ENCODE results near the gene DLGAP1.
"Not testable (repeated sequence)": the region's sequence is repeated elsewhere in the genome, so short reads cannot be mapped to it uniquely, and the experiment has no call there.

Gene DLGAP1

DNA sequence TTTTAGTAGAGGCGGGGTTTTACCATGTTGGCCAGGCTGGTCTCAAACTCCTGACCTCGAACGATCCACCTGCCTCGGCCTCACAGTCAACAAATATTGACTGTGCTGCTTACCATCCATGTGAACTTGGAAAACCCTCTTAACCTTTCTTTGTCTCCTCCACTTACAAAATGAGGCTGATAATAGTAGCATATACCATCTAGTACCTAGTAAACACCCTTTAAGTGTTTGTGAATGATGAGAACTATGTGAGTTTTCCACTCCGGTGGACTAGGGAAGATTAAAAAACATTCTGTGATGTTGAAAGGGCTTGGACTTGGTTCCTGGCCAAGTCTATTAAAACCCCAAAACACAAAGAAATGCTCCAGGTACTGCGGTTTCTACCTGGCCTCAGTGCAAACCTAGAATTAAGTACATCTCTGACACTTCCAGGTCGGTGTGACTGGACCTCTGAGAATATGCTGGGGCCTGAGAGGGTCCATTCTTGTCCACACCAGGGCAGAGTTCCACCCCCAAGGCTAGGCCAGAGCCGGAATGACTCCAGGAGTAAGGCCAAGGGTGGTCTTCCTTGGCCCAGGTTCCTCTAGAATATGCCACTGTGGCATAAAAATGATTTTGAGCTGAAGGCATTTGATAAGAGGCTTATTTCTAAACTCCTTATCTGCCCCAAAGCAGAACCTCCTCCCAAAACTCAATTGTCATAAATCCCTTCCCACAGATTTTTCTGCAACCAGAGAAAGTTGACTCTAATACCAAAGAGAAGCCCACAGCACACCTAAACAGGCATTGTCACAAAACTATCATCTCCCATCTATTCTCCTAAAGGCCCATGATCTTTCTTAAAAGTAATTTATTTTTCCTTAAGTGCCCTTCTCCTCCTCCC lies 787.6 kb downstream of the DLGAP1 start:
- no peak for DNase-seq

DNA sequence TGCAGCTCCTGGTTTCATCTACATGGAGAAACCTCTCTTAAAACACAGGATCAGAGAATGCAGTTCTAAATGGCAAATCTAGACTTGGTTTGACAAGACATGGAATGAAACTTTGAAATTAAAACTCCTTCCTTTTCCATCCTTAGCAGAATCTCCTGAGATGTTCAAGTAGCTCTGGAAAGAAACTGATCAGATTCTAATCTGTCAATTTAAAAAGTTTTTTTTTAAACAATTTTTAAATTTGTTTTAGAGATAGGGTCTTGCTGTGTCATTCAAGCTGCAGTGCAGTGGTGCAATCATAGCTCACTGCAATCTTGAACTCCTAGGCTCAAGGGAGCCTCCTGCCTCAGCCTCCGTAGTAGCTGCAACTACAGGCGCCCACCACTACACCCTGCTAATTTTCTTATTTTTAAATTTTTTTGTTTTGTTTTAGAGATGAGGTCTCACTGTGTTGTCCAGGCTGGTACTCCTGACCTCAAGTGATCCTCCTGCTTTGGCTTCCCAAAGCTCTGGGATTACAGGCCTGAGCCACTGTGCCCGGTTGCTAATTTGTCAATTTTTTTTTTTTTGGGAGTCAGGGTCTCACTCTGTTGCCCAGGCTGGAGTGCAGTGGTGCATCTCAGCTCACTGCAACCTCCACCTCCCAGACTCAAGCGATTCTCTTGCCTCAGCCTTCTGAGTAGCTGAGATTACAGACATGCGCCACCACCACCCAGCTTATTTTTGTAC lies 788.4 kb downstream of the DLGAP1 start:
- no peak for DNase-seq

DNA sequence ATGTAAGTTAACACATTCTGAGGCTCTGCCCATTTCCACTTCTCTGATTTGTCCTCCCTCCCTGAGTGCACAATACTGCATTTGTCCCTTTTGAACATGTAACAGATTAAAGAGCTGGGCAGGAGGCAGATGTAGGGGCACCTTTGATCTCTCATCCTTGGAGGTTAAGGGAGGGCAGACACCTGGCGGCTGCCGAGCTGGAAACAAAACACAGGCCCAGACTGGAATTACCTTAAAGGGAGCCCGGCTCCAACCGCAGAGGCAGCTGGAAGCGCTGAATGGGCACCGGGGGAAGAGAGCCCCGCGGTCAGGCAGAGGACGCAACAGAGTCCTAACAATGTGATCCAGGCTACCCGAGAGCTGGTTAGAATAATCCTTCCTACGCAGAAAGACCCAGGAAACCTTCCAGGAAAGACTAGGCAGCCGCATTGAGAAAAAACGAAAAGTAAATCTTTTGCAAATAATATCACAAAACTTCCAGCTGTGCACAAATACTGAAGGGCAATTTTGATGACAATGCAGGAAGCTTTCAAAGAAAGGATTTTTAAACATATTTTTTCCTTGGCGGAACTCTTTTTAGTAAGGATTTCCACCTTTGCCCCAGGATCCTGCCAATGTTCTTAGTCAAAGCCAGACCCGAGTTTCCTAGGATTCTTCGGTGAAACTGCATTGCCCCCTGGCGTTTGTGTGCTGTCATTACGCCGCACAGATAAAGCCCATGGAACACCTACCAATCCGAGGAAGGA lies 789.2 kb downstream of the DLGAP1 start:
- peak; percentile 75 for DNase-seq

DNA sequence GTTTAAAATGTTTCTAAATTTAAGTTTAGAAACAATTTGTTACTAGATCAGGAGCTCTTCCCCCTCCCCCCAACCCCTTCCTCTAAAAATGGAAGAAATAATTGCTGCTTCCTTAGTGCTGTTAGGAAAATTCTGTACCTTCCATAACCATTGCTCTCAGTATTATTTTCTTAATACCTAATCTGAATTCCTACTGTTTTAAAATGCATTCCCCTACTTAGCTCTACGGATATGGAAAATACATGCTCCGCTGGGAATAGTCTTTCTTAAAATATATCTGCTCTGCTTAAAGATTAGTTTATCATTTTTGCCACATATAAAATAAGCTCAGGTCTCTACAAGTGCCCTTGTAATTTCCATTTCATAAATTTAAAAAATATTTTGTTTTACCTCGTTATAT lies 789.9 kb downstream of the DLGAP1 start:
- no peak for DNase-seq

DNA sequence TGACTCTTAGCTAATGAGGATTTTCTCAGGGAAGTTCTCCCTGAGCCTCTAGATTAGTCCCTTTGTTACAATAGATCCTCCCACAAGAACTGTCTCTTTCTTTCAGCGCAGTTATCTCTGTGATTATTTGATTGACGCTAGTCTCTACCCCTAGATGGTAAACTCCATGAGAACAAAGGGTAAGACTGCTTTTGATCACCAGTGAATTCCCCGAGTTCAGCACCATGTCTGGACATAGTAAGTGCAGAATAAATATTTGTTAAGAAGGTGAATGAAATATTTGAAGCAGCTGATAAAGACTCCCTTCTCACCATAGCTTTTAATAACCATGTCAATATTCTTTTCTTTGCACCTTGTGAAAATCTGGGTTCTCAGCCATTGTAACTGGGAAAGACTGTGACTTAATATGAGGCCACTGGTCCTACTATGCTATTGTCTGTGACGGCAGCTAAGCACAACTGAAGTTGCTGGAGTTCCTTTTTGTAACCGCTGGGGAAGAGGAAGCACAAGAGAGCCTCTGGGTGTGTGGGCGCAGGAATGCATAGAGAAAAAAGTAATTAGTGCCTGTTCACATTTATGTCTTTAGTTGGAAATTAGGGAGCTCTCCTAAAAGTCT lies 790.4 kb downstream of the DLGAP1 start:
- DNase-seq = no peak

DNA sequence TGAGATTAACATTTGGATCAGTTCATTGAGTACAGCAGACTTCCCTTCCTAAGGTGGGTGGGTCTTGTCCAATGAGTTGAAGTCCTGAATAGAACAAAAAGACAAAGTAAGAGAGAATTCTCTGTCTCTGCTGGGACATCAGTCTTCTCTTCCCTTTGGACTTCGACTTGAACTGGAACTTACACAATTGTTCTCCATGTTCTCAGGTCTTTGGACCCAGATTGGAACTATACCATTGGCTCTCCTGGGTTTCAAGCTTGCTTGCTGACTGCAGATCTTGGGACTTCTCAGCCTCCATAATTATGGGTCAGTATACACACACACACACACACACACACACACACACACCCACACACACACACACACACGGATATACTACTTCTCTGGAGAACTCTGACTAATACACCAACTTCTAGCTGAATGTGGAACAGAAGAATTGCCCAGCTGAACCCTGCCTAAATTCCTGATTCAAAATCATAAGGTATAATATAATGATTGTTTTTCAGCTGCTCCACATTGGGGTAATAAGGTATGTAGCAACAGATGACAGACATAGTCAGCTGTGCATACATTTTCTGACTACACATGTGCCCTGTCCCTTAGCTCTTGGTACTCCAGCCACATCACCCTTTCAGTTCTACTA lies 791.1 kb downstream of the DLGAP1 start:
- DNase-seq = no peak

DNA sequence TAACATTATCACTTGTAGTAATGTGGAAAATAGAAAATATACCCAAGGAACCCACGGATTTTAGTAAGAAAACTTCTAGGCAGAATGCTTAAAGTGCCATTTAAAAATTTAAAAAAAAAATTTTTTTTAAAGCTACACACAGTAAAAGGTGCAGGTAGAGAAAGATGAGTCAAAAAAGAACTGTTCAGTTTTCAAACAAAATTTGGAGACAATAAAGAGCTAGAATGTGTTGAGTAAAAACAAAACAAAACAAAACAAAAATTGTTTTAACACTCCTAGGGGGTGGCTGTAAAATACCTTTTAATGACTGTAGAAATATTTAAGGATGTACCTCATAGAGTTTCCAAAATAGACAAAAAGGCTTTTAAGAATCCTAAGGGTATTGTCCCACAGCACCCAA lies 793.1 kb downstream of the DLGAP1 start:
- no peak for DNase-seq

DNA sequence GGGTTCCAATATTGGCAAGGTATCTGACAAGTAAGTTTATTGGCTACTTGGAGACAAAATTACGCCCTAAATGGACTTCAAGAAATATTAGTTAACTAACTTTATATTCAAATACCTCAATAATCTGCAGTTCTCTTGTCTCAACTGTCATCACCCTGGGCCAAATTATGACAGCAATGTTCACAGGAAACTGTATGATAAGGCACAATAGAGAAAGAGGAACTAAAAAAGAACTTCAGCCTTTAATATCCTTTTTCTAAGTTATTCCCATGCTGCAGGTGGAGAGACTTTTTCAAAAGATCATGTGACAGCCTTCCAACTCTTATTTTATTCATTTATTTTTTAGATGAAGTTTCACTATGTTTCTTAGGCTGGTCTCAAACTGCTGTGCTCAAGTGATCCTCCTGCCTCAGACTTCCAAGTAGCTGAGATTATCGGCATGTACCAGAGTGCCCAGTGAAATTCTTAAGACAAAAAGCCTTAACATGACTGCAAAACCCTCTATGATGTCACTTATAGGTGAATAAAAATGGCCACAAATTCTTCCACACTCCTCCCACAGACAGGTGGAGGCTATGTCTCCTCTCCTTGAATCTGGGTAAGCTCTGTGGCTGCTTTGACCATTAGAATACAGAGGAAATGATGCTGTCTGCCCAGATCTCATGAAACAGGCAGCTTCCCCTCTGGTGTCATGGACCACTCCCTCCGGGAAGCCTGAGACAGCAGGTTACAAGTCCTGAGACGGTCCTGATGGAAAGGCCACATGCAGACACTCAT lies 794.2 kb downstream of the DLGAP1 start:
- no peak for DNase-seq

DNA sequence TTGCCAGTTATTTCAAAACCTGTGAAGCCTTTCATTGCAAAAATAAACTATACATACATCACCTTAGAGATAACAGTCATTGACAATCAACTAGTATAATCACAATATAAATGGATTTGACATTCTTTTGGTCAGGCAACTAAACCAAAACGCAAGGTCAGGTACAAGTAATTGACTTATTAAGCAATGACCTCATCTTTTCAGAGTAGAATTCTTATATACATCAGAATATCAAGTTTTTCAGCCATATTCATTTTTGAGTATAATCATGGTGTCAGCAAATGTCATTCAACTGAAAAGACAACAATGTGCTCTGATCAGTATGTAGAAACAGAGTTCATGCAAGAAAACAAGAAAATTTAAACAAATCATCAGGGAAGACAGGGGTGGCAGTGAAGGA lies 796.6 kb downstream of the DLGAP1 start:
- DNase-seq = no peak

DNA sequence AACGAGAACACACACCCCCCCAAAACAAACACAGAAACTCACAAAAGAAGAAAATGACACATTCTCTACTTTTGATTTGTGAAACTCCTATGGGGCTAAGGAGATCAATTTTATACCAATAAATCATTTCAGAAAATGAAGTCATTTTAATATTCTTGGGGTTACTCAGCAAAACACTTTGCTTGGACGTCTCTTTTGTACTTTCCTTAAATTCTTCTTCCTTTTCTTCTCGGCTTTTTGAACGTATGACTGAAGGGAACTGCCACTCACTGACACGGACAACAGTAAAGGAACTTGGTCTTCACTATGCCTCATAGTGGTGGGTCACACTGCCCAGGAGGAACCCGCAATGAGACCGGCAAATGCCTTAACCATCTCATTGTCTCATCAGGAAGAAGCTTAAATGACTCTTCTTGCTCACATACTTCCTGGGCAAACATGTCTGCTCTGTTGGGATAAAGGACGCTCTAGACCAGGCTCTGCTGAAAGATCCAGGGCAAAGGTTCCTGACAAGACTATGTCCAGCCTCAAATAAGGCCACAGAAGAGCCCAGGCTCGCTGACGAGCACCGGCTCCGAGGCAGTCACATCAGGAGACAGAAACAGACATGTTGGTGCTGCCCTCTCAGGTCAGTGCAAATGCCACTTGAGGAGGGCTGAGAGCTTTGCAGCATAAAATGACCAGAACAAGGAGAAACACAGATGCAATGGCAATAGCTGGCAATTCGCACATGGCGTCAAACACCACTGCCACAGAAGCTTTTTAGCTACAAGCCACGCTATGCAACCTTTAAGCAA lies 799.7 kb downstream of the DLGAP1 start:
- no peak for DNase-seq

DNA sequence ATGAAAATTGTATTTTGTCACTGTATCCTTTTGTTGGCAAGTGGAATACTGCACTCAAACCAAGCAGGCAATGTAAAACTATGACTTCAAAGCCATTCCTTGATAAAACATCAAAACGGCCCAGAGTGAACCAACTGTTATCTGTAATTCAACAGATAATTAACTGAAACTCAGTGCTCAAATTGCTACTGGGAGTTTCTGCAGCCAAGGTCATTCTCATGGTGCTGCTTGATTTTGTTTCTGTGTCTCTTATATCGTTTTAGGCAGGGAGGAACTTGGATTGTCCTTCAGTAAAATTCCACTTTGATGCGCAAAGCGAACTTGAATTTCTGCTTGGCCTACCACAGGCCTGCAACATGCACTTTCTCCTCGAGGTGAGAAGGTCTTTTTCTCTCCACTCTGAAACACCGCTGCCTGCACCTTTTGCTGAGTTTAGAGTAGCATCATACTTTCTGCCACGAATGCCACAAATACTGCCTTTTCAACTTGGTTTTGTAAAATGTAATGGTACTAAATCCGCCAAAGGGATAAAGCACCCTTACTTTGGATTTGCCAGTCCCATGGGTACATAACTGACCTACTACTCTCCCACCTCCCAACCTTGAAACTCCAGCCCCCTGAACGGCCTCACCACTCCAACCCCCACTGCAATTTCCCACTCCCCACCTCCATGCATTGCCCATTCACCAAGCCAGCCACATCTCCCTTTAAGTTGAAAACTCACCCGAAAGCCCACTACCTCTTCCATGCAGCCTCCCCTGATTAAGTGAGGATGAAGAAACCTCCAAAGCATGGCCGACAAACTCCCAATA lies 800.5 kb downstream of the DLGAP1 start:
- DNase-seq = no peak

DNA sequence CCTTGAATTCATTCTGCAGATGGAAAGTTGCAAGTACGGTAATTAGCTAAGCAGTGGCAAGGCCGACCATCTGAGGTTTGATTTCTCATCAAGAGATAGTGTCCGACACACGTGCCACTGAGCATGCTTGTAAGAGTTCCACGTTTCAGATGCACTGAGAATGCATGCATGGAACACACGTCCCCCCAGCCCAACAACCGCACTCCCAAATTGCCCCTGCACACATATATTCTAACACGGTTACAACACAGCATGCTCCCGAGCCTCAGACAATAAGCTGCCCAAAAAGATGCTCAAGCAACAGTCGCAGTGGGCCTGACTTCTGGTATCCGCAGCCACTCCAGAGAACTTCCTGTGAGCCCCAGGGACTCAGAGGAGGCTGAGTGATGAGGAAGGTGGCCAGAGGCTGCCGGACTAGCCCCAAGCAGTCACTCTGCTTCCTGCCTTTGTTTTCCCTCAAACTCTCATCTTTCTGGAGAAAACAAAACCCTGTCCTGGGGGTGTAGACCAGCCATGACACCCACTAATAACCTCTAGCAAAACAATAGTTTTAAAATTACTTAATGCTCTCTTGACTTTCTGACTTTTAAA lies 801.2 kb downstream of the DLGAP1 start:
- no peak for DNase-seq

DNA sequence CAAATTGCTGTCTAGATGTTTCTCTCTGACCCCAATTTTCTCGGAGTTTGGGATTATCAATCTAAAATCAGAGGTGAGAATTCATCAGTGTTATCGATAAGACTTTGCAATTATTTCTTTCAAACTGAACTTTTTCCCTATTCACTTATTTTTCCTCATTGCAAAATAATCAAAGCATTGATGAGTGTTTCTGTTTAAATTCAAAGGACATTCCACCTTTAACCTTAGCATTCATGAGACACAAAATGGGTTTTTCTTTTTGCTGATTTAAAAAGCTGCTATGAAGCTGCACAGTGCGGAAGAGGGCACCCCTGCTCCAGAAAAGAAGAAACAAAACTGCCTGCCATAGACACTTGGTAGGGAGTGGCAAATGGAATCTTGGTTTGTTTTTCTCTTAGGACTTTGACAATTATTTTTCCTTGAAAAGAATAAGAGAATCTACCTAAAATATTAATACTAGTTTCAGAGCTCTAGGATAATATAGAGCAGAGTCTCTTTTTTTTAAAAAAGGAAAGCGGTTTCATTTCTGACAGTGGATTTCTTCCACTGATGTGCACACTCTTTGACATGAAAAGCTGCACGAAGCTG lies 801.8 kb downstream of the DLGAP1 start:
- DNase-seq = no peak

DNA sequence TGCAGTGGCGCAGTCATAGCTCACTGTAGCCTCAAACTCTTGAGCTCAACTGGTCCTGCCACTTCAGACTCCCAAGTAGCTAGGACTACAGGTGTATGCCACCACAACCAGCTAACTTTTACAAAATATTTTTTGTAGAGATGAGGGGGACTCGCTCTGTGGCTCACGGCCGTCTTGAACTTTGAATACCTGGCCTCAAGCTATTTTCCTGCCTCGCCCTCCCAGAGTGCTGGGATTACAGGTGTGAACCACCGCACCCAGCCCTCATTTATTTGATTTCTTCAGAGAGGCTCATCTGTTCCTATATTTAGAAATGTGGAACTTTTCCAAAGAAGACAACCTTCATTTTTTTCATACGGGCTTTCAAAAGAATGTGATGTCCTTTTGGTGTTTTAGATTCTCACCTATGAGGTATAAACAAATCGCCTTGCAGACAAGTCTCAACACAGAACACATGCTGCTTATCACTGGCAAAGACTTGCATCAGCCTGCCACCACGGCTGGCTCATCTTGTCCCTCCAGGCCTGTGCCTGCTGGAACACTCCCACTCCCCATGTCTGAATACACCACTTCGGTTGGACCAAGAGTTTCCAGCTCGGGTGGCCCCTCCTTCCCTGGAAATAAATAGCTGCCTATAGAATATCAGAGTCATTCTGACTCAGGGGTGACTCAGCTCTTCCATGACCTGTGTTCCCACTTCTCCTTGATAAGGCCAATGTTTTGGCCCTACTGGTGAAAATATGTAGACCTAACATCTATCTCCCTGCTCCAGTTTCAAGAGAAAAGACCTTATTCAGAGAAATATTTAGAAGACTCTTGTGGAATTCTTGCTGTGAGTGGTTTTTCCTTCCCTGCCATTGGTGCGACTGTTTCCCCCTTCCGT lies 802.5 kb downstream of the DLGAP1 start:
- DNase-seq = no peak

DNA sequence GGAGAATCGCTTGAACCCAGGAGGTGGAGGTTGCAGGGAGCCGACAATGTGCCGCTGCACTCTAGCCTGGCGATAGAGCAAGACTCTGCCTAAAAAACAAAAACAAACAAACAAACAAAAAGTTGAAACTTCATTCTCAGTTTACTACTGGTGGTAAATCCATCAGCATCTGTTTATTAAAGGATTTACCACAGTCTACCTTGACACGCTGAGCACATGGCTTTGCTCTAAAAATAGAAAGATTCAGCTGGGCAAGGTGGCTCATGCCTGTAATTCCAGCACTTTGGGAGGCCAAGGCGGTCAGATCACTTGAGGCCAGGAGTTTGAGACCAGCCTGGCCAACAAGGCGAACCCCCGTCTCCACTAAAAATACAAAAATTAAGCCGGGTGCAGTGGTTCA lies 803.8 kb downstream of the DLGAP1 start:
- DNase-seq = no peak

DNA sequence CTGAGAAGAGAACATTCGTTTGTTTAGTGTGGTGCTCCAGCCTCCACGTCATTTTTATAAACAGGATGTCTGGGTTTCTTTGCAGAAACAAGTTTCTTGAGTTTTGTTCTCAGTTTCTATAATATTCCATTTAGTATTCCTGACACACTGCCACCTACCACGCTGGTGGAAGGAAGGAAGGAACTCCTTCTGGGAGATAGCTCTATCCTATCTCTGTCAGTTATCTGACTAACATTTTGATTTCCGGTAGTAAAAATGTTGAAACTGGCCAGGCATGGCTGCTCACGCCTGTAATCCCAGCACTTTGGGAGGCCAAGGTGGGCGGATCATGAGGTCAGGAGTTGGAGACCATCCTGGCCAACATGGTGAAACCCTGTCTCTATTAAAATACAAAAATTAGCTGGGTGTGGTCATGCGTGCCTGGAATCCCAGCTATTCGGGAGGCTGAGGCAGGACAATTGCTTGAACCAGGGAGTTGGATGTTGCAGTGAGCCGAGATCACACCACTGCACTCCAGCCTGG lies 804.5 kb downstream of the DLGAP1 start:
- DNase-seq = not testable (repeated sequence)

DNA sequence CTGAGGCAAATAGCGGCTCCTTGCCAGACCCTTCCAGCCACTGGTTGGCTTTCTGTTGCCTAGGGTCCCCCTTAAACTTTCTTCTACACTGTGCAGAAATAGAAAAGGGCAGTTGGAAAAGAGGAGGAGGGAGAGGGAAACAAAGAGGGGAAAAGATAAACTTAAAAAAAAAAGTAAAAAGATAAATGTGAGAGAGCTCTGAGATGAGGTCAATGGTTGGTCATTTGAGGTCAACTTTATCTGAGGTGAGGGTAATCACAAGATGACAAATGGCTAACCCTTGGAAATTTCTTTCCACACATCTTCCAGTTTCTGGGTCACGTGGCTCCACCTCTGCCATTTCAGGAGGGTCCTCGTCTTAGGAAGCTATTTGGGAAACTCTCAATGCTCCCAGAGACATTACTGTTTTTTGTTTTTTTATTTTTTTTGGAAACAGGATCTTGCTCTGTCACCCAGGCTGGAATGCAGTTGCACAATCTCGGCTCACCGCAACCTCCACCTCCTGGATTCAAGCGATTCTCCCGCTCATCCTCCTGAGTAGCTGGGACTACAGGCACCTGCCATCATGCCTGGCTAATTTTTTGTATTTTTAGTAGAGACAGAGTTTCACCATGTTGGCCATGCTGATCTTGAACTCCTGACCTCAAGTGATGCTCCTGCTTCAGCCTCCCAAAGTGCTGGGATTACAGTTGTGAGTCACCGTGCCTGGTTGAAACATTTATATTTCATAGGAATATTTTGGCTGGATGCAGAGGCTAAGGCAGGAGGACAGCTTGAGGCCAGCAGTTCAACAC lies 805.3 kb downstream of the DLGAP1 start:
- DNase-seq = no peak

Data from COR-L47 (cell line).